ENCODE data around the gene GPN2.
A peak's percentile ranks its signal among the peaks of the same experiment; 100 is the strongest.
"Not testable (repeated sequence)": the region's sequence is repeated elsewhere in the genome, so short reads cannot be mapped to it uniquely, and the experiment has no call there.

GPN2 gene

DNA sequence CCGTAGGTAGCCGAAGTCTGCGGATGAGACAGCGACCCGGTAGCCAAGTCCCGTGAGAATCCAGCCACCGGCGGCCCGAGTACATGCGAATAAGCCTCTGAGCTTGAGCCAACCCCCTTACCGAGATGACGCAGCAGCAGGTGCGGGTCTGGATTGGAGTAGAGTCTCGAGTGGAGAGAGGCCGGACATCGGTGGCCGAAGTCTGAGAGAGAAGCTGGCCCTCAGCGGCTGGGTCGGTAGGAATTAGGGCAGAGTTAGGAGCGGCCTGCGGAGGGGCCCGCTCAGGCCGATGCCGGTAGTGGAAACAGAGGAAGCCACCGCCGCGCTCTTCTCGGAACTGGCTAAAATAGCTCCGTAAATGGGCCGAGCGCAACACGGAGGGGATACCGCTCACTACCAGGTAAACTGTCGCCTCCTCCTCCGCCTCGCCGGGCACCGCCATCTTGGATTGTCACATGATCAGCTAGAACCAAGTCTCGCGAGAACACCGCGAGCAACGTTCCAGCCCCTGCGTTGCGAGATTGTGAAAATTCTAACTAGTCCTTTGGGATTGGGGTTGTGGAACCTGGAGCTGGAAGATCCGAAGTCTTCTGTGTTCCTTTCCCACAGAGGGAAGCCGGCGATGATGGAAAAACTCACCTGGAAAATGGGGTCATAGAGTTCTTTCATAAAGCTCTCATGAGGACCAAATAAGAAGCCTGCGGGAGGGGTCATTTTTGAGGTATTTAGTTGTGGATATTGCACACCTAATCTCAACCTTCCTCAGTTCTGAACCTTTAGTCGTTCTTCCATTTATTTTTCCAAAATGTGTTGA is 10.1 kb upstream of the GPN2 start, which contains the start of gene GPATCH3:
GPATCH3 (minus strand) TSS at position 467 of the 814 bp plus-strand sequence; CDS start at position 442, 25 bp downstream.
- peak; percentile 65 to 78 for DNase-seq

DNA sequence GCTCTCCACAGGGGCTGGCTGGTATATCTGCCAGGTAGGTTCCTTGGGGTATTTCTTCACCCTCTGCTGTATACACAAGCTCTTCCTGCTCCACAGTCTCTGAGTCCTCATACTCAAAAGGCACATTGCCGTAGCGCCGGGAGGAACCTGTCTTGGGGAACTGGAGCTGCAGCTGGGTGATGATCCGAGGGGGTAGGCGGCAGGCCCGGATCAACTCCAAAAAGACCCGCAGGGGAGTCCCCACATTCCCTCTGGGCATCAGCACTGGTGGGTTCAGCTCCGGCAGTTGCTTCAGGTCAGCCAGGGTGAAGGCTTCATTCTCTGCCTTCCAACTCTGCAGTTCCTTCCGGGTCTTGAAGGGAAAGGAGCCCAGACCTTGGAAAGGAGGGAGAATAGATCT is 7.3 kb upstream of the GPN2 start:
- DNase-seq, result no peak

GRCh38 chr1:26894263-26894662 is 4.2 kb upstream of the GPN2 start:
- DNase-seq, result no peak

DNA sequence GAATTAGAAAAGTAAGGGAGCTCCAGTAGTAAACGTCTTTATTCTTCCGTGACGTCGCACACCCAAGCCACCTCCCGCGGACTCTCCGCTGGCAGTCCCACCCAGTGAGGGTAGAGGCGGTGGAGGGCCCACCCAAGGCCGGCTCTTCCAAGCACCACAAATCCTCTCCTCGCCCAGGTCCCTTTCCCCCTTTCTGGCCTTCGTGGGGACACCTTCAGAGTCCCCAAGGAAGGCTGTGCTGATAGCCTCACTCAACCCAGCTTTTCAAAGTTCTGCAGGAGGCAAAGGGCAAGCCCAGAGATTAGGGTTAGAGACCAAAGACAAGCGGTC is 349 bp upstream of the GPN2 start:
- DNase-seq, result no peak

GRCh38 chr1:26888231-26888630 is 1.9 kb downstream of the GPN2 start:
- DNase-seq, result no peak

GRCh38 chr1:26887125-26887524 is 3.0 kb downstream of the GPN2 start:
- peak; percentile 53 to 54 for DNase-seq

GRCh38 chr1:26882696-26883463 is 7.2 kb downstream of the GPN2 start:
- no peak for DNase-seq

- DNase-seq, result not testable (repeated sequence)
Observed at GRCh38 chr1:26881611-26882010, 8.5 kb downstream of the GPN2 start.

DNA sequence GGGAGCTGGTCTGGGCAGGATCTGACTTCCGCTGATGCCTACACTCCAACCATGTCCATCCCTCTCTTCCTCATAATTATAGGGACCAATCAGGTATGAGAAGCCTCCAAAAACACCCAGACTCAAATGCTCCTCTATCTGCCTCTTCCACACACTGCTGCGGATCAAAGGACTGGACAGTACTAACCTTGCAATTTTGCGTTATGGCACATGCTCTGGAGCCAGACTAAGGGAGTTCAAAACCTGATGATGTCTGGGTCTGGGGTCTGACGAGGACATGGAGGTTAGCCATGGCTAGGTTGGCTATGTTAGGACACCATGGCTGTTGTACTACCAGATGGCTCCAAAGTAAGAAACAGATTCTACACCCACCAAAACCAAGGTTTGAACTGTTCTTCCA is 10.3 kb downstream of the GPN2 start:
- DNase-seq, result no peak

DNA sequence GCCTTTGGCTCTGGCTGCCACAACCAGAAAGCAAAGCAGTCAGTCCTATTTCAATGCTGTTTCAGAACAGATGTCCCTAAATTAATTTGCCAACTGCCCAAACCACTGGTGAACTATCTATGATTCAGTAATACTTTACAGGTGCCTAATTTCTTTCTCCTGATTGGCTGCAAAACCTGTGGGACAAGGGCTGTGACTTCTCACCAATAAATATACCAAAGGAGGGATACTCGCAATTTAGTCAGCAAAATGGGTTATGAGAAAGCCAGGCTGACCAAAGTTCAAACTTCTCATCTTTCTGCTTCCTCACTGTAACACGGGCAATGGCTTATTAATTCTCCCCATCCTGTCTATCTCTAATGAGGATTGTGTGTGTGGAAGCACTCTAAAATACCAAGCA is 12.8 kb downstream of the GPN2 start:
- no peak for DNase-seq

DNA sequence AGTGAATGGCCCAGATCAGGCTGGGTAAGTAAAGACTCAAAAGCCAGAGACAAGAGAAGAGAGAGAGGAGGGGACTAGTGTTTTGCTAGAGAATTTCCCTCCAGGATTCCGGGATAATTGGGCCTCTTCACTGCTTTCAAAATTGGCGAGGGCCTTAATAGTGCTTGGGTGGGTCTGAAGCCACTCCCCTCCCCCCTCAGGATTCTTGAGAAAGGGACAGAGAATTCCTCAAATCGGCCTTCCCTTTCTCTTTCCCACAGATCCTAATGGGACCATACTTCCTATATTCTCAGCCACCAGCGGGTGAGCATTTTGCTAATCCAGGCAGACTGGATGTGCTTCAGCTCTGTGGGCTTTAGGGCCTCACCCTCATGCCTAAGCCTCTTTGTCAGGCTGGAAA is 15.2 kb downstream of the GPN2 start:
- DNase-seq, result no peak

DNA sequence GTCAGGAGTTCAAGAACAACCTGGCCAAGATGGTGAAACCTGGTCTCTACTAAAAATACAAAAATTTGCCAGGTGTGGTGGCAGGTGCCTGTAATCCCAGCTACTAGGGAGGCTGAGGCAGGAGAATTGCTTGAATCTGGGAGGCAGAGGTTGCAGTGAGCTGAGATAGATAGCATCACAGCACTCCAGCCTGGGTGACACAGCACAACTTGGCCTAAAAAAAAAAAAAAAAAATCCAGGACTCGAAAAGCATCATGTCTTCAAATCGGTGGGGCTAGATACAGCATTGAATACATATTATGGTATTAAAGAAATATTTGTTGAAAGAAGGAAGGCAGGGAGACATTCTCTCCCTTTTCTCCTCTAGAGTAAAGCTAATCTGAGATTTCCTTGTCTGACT is 17.0 kb downstream of the GPN2 start:
- DNase-seq, result not testable (repeated sequence)

GRCh38 chr1:26864610-26865480 is 25.2 kb downstream of the GPN2 start:
- DNase-seq, result peak; percentile 93 to 94

GRCh38 chr1:26863685-26864077 is 26.4 kb downstream of the GPN2 start:
- no peak for DNase-seq

GRCh38 chr1:26862781-26863684 is 27.1 kb downstream of the GPN2 start, which contains the start of gene SFN:
TSS of gene SFN (plus strand) at chr1:26863149. CDS start at chr1:26863213, 64 bp downstream.
- no peak for DNase-seq

DNA sequence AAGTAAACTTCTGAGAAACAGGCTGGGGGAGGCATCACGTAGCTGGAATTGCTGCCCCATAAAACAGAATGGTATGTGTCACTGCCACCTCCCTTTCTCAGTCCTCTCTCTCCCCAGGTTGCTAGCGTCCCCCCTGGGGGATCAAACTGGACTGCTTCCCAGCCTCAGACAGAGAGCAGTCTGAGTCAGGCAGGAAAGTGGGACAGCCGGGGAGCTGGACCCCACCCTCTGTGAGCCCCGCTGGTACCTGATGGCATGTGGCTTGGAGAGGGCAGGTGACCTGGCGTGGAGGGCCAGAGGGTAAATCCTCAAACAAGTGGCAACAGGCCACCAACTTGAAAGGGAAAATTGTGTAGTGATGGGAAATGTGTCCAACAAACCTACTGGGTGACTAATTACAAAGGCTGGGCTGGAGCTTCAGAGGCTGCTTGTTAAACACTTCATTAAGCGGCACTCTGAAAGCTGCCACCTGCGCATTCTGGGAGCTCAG is 28.1 kb downstream of the GPN2 start:
- DNase-seq, result no peak

GRCh38 chr1:26861286-26861701 is 28.8 kb downstream of the GPN2 start:
- peak in 1 of 2 experiments; percentile 5 for DNase-seq

DNA sequence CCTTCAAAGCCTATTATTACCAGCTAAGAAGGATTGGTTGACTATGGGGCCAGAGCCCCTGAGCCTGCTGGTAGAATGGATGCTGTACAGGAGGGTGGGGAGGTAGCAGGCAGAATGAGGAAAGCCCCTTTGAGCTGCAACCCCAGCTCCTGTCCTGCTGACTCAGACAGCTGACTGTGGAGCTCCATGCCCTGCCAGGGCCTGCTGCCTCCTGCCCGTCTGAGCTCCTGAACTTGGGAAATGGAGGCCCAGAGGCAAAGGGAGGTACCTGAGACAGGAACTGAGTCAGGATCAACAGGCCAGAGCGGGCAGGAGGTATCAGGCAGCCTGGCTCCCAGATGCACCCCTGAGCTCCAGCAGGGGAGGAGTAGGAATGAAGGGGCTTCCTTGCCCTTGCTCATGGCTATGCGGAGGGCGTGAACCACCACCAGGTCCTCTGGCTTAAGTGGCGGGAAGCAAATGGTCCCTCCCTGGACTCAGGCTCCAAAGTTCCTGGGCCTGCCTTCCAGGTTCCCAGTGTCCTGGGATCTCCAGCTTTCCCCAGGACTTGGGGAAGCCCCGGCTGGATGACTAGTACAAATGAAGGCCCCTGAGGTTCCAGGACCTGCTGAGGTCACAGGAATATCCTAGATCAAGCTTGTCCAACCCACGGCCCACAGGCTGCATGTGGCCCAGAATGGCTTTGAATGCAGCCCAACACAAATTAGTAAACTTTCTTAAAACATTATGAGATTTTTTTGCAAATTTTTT is 31.0 kb downstream of the GPN2 start:
- DNase-seq, result no peak

- no peak for DNase-seq
Observed at GRCh38 chr1:26858160-26858559, 31.9 kb downstream of the GPN2 start.

DNA sequence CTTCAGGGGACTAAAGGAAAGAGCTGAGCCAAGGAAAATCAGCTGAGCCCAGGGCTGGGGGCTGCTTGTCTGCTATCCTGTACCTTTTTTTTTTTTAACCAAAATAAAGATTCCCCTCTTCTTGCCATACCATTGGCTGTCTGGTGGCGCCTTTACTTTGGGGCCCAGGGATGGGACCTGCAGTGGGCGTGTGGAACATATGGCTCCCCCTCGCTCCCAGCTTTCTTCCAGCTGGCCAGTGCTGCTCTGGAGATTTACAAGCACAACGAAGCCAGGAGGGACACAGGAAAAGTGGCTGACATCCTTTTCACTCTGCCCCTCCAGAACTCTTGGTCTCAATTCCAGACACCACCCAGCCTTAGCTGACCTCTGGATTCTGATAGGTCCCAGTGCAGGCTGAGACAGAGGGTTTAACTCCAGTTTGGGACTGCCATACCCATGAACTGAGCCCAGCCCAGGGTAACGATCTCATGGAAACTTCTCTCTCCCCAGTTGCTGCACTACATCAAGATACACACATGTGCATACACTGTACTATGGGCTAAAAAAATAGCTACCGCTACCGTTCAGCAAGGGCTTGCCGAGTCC is 32.5 kb downstream of the GPN2 start:
- no peak for DNase-seq
